ENCODE data around the gene RBMX.
"Not testable (repeated sequence)": the region's sequence is repeated elsewhere in the genome, so short reads cannot be mapped to it uniquely, and the experiment has no call there.

Gene RBMX

GRCh38 chrX:136880452-136881013 lies at the start of gene RBMX:
RBMX (minus strand) TSS chrX:136880725; CDS start chrX:136879427, 1,298 bp downstream.
- DNase-seq (ENCODE audit: low read depth), result peak; percentile 92

GRCh38 chrX:136921438-136921837 lies 40.9 kb upstream of the RBMX start:
- not testable (repeated sequence) for DNase-seq (ENCODE audit: low read depth)

GRCh38 chrX:136920001-136920400 lies 39.5 kb upstream of the RBMX start:
- DNase-seq (ENCODE audit: low read depth), result no peak

GRCh38 chrX:136916827-136917226 lies 36.3 kb upstream of the RBMX start:
- DNase-seq (ENCODE audit: low read depth), result no peak

GRCh38 chrX:136911661-136912060 lies 31.1 kb upstream of the RBMX start:
- DNase-seq (ENCODE audit: low read depth), result not testable (repeated sequence)

GRCh38 chrX:136911253-136911652 lies 30.7 kb upstream of the RBMX start:
- DNase-seq (ENCODE audit: low read depth), result no peak

GRCh38 chrX:136910565-136911035 lies 30.1 kb upstream of the RBMX start:
- peak; percentile 29 for DNase-seq (ENCODE audit: low read depth)

GRCh38 chrX:136909706-136910564 lies 29.4 kb upstream of the RBMX start:
- peak; percentile 96 for DNase-seq (ENCODE audit: low read depth)

GRCh38 chrX:136909119-136909705 lies 28.7 kb upstream of the RBMX start:
- peak; percentile 81 for DNase-seq (ENCODE audit: low read depth)

GRCh38 chrX:136907621-136908020 lies 27.1 kb upstream of the RBMX start:
- no peak for DNase-seq (ENCODE audit: low read depth)

- no peak for DNase-seq (ENCODE audit: low read depth)
Measured at GRCh38 chrX:136906921-136907510, 26.5 kb upstream of the RBMX start.

GRCh38 chrX:136904067-136904466 lies 23.5 kb upstream of the RBMX start:
- not testable (repeated sequence) for DNase-seq (ENCODE audit: low read depth)

- DNase-seq (ENCODE audit: low read depth), result not testable (repeated sequence)
Measured at GRCh38 chrX:136900071-136900470, 19.5 kb upstream of the RBMX start.

GRCh38 chrX:136899221-136899620 lies 18.7 kb upstream of the RBMX start:
- DNase-seq (ENCODE audit: low read depth), result peak; percentile 18

- not testable (repeated sequence) for DNase-seq (ENCODE audit: low read depth)
Measured at GRCh38 chrX:136898752-136899151, 18.2 kb upstream of the RBMX start.

- no peak for DNase-seq (ENCODE audit: low read depth)
Measured at GRCh38 chrX:136896121-136896914, 15.8 kb upstream of the RBMX start.

- no peak for DNase-seq (ENCODE audit: low read depth)
Measured at GRCh38 chrX:136892412-136892811, 11.9 kb upstream of the RBMX start.

GRCh38 chrX:136890596-136890995 lies 10.1 kb upstream of the RBMX start:
- not testable (repeated sequence) for DNase-seq (ENCODE audit: low read depth)

- no peak for DNase-seq (ENCODE audit: low read depth)
Measured at GRCh38 chrX:136889269-136889668, 8.7 kb upstream of the RBMX start.

- DNase-seq (ENCODE audit: low read depth), result peak; percentile 37
Measured at GRCh38 chrX:136880003-136880451, 498 bp downstream of the RBMX start.

- DNase-seq (ENCODE audit: low read depth), result peak; percentile 39
Measured at GRCh38 chrX:136879001-136879687, 1.4 kb downstream of the RBMX start.
